Gastrocnemius medialis (tissue), 4 donors: ENCODE measurements around the gene COG7.

Experiments used
- POLR2A ChIP-seq, 2 donors: fragments of 450-650 bp; IDR thresholded peaks; one replicate each; pipeline ENCODE4 v1.6.1; 2017; ENCODE audit warnings: antibody characterized with exemption in 2 of 2, mild to moderate bottlenecking in 2 of 2, moderate library complexity in 2 of 2
- TF ChIP-seq, protein P1 (sequence below), 5 experiments: fragments of 450-650 bp in 3 of 5; fragments of 200-600 bp in 2 of 5; sonication (generic) in 2 of 5; IDR thresholded peaks in 4 of 5; conservative IDR thresholded peaks in 1 of 5; 1 replicate in 4 of 5; 2 replicates in 1 of 5; pipeline ENCODE4 v1.5.1; 2016 to 2019; ENCODE audit warnings: antibody characterized with exemption in 5 of 5, mild to moderate bottlenecking in 3 of 5, moderate library complexity in 3 of 5

DNA sequence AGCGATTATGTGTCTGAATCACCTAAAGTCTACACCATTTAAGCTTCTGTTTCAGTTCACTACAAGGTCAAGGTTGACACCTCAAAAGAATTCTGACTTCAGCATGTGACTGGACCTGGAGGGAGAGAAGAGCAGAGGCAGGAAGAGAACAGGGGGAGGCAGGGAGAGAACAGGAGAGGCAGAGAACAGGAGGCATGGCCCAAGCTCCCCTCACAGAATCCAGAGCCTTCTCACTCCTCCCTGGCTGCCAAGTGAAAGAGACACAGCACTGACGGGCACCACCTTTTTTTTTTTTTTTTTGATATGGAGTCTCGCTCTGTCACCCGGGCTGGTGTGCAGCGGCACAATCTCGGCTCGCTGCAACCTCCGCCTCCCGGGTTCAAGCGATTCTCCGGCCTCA is 45.9 kb upstream of the COG7 start:
- TF ChIP-seq, protein P1, sequence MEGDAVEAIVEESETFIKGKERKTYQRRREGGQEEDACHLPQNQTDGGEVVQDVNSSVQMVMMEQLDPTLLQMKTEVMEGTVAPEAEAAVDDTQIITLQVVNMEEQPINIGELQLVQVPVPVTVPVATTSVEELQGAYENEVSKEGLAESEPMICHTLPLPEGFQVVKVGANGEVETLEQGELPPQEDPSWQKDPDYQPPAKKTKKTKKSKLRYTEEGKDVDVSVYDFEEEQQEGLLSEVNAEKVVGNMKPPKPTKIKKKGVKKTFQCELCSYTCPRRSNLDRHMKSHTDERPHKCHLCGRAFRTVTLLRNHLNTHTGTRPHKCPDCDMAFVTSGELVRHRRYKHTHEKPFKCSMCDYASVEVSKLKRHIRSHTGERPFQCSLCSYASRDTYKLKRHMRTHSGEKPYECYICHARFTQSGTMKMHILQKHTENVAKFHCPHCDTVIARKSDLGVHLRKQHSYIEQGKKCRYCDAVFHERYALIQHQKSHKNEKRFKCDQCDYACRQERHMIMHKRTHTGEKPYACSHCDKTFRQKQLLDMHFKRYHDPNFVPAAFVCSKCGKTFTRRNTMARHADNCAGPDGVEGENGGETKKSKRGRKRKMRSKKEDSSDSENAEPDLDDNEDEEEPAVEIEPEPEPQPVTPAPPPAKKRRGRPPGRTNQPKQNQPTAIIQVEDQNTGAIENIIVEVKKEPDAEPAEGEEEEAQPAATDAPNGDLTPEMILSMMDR (IDR thresholded peaks at IDR 0.05 in 4 of 5, conservative IDR thresholded peaks at IDR 0.05 in 1 of 5), result no peak
- TF ChIP-seq POLR2A (IDR thresholded peaks at IDR 0.05), result no peak
